Neural progenitor cell (in vitro differentiated cells): ENCODE results near the gene S1PR3.

Experiments used
- EZH2 ChIP-seq: fragments of 200-600 bp; sonication (generic); IDR thresholded peaks from 2 replicates; pipeline ENCODE4 v1.6.1; 2017; ENCODE audit warnings: antibody characterized with exemption, mild to moderate bottlenecking, moderate library complexity
- TF ChIP-seq, protein P1 (sequence below): fragments of 200-600 bp; sonication (generic); IDR thresholded peaks from 2 replicates; pipeline ENCODE4 v1.5.1; 2017; ENCODE audit warnings: antibody characterized with exemption, mild to moderate bottlenecking

DNA sequence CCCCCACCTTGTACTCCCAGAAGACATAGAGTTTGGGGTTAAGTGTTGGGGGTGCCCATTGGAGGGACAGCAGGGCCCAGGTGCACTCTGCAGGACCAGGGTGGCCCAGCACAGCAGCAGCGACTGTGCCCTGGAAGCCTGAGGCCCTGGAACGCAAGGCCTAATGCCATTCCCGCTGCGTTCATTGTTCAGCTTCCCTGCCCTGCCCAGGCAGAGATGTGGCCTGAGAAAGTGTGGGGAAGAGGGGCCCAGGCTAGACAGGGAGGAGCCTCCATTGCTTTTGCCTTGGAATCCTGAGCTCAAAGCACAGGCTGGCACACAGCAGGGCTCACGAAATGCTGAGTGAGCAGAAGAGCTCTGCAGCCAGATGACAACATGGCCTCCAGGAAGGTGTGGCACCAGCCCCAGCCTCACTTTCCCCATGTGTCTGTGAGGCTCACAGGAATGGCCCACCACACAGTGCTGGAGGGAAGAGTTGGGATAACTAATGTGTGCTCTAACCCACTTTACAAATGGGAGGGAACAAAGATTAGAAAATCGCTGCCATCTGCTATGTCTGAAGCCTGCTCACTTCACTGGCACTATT lies 19.4 kb downstream of the S1PR3 start:
- TF ChIP-seq, protein P1, sequence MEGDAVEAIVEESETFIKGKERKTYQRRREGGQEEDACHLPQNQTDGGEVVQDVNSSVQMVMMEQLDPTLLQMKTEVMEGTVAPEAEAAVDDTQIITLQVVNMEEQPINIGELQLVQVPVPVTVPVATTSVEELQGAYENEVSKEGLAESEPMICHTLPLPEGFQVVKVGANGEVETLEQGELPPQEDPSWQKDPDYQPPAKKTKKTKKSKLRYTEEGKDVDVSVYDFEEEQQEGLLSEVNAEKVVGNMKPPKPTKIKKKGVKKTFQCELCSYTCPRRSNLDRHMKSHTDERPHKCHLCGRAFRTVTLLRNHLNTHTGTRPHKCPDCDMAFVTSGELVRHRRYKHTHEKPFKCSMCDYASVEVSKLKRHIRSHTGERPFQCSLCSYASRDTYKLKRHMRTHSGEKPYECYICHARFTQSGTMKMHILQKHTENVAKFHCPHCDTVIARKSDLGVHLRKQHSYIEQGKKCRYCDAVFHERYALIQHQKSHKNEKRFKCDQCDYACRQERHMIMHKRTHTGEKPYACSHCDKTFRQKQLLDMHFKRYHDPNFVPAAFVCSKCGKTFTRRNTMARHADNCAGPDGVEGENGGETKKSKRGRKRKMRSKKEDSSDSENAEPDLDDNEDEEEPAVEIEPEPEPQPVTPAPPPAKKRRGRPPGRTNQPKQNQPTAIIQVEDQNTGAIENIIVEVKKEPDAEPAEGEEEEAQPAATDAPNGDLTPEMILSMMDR, result no peak
- TF ChIP-seq EZH2, result no peak
